Tibial nerve (tissue), 3 donors: ENCODE measurements around the gene IL1R2.

Source experiments
- POLR2A ChIP-seq, 2 donors: fragments of 450-650 bp; IDR thresholded peaks; one replicate each; pipeline ENCODE4 v1.6.1; 2017; ENCODE audit warnings: antibody characterized with exemption in 2 of 2, mild to moderate bottlenecking in 2 of 2, moderate library complexity in 2 of 2
- TF ChIP-seq, protein P1 (sequence below), 5 experiments: fragments of 200-600 bp in 3 of 5; fragments of 450-650 bp in 2 of 5; sonication (generic) in 3 of 5; IDR thresholded peaks; one replicate each; pipeline ENCODE4 v1.5.1; 2016 to 2019; ENCODE audit warnings: antibody characterized with exemption in 5 of 5, mild to moderate bottlenecking in 3 of 5, moderate library complexity in 2 of 5

DNA sequence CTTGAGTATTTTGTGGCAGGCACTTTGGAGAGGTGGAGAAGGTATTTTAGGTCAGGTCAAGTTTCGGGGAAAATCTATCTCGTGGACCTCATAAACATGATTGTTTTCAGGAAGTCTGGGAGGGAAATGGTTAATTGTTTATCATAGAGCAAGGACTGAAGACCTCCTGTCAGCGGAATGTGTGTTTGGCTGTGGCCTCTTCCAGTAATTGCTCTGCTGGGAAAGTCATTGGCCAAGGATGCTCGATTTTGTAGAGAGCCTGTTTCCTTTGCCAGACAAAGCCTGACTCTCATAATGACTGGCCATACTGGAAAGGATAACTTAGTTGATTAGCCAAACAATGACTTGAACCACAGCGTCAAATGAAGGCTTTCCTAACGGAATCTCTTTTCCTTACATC lies 30.0 kb downstream of the IL1R2 start:
- TF ChIP-seq, protein P1, sequence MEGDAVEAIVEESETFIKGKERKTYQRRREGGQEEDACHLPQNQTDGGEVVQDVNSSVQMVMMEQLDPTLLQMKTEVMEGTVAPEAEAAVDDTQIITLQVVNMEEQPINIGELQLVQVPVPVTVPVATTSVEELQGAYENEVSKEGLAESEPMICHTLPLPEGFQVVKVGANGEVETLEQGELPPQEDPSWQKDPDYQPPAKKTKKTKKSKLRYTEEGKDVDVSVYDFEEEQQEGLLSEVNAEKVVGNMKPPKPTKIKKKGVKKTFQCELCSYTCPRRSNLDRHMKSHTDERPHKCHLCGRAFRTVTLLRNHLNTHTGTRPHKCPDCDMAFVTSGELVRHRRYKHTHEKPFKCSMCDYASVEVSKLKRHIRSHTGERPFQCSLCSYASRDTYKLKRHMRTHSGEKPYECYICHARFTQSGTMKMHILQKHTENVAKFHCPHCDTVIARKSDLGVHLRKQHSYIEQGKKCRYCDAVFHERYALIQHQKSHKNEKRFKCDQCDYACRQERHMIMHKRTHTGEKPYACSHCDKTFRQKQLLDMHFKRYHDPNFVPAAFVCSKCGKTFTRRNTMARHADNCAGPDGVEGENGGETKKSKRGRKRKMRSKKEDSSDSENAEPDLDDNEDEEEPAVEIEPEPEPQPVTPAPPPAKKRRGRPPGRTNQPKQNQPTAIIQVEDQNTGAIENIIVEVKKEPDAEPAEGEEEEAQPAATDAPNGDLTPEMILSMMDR (IDR thresholded peaks at IDR 0.05) = no peak
- TF ChIP-seq POLR2A (IDR thresholded peaks at IDR 0.05) = no peak
